Measurements from ENCODE around the gene MSH5.
"Not testable (repeated sequence)": the region's sequence is repeated elsewhere in the genome, so short reads cannot be mapped to it uniquely, and the experiment has no call there.

MSH5 gene

GRCh38 chr6:31739639-31740396, at the start of gene MSH5:
TSS of gene MSH5 (plus strand) at chr6:31740005. CDS start at chr6:31740467, 462 bp downstream.
- peak; percentile 97 for DNase-seq (ENCODE audit: low spot score)

- DNase-seq (ENCODE audit: low spot score): no peak
These were observed 49.4 kb upstream of the MSH5 start for GRCh38 chr6:31690231-31691077.

GRCh38 chr6:31691078-31691463, 48.7 kb upstream of the MSH5 start:
- DNase-seq (ENCODE audit: low spot score): no peak

- no peak for DNase-seq (ENCODE audit: low spot score)
These were observed 48.2 kb upstream of the MSH5 start for GRCh38 chr6:31691564-31692108.

- DNase-seq (ENCODE audit: low spot score): no peak
These were observed 47.5 kb upstream of the MSH5 start for GRCh38 chr6:31692353-31692752.

GRCh38 chr6:31692886-31693285, 46.9 kb upstream of the MSH5 start:
- no peak for DNase-seq (ENCODE audit: low spot score)

- DNase-seq (ENCODE audit: low spot score): no peak
These were observed 46.3 kb upstream of the MSH5 start for GRCh38 chr6:31693535-31693934.

GRCh38 chr6:31697555-31697954, 42.2 kb upstream of the MSH5 start:
- DNase-seq (ENCODE audit: low spot score): no peak

GRCh38 chr6:31700740-31701401, 38.9 kb upstream of the MSH5 start:
- no peak for DNase-seq (ENCODE audit: low spot score)

- DNase-seq (ENCODE audit: low spot score): no peak
These were observed 38.0 kb upstream of the MSH5 start for GRCh38 chr6:31701666-31702404.

GRCh38 chr6:31702405-31702818, 37.4 kb upstream of the MSH5 start:
- no peak for DNase-seq (ENCODE audit: low spot score)

- DNase-seq (ENCODE audit: low spot score): peak; percentile 98
These were observed 36.7 kb upstream of the MSH5 start, which contains the start of gene ABHD16A for GRCh38 chr6:31702819-31703716. TSS of gene ABHD16A (minus strand) at chr6:31703324. CDS start at chr6:31703281, 43 bp downstream.

- no peak for DNase-seq (ENCODE audit: low spot score)
These were observed 33.9 kb upstream of the MSH5 start for GRCh38 chr6:31705931-31706330.

GRCh38 chr6:31706599-31706998, 33.2 kb upstream of the MSH5 start, which contains the start of gene LY6G6F:
TSS of gene LY6G6F (plus strand) at chr6:31706866. CDS start at chr6:31706907, 41 bp downstream.
- DNase-seq (ENCODE audit: low spot score): no peak

GRCh38 chr6:31707701-31708100, 32.1 kb upstream of the MSH5 start:
- DNase-seq (ENCODE audit: low spot score): no peak

- no peak for DNase-seq (ENCODE audit: low spot score)
These were observed 31.6 kb upstream of the MSH5 start for GRCh38 chr6:31708224-31708623.

- DNase-seq (ENCODE audit: low spot score): not testable (repeated sequence)
These were observed 30.6 kb upstream of the MSH5 start for GRCh38 chr6:31709157-31709556.

GRCh38 chr6:31710523-31711219, 29.1 kb upstream of the MSH5 start:
- DNase-seq (ENCODE audit: low spot score): no peak

GRCh38 chr6:31711233-31711632, 28.6 kb upstream of the MSH5 start:
- no peak for DNase-seq (ENCODE audit: low spot score)

GRCh38 chr6:31712296-31712695, 27.5 kb upstream of the MSH5 start:
- no peak for DNase-seq (ENCODE audit: low spot score)

Measured in CD4-positive, alpha-beta T cell treated with Interleukin-6 at 100 ng/mL for 8 hours (primary cell).